HEK293 (cell line): Measurements from ENCODE around the gene PRKCG.
"Not testable (repeated sequence)": the region's sequence is repeated elsewhere in the genome, so short reads cannot be mapped to it uniquely, and the experiment has no call there.

Experiments used
- ZNF133 ChIP-seq: fragments of 450-650 bp; formaldehyde crosslinking; IDR thresholded peaks from 2 replicates; pipeline ENCODE4 v1.5.1; 2016; ENCODE audit warnings: missing biosample characterization, missing genetic modification characterization
- ZNF785 ChIP-seq: fragments of 450-650 bp; formaldehyde crosslinking; IDR thresholded peaks from 2 replicates; pipeline ENCODE4 v1.5.1; 2016; ENCODE audit warnings: missing biosample characterization, missing genetic modification characterization
- TF ChIP-seq, protein P1 (sequence below): fragments of 450-650 bp; formaldehyde crosslinking; IDR thresholded peaks from 2 replicates; pipeline ENCODE4 v1.5.1; 2016; ENCODE audit warnings: missing biosample characterization, missing genetic modification characterization

- TF ChIP-seq ZNF785, ZNF133 (tag by site-specific recombination): not testable (repeated sequence)
- TF ChIP-seq, protein P1, sequence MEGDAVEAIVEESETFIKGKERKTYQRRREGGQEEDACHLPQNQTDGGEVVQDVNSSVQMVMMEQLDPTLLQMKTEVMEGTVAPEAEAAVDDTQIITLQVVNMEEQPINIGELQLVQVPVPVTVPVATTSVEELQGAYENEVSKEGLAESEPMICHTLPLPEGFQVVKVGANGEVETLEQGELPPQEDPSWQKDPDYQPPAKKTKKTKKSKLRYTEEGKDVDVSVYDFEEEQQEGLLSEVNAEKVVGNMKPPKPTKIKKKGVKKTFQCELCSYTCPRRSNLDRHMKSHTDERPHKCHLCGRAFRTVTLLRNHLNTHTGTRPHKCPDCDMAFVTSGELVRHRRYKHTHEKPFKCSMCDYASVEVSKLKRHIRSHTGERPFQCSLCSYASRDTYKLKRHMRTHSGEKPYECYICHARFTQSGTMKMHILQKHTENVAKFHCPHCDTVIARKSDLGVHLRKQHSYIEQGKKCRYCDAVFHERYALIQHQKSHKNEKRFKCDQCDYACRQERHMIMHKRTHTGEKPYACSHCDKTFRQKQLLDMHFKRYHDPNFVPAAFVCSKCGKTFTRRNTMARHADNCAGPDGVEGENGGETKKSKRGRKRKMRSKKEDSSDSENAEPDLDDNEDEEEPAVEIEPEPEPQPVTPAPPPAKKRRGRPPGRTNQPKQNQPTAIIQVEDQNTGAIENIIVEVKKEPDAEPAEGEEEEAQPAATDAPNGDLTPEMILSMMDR (tag by site-specific recombination), result not testable (repeated sequence)
Observed at GRCh38 chr19:53869805-53870484, 12.1 kb upstream of the PRKCG start.
